HepG2 (cell line): ENCODE measurements around the gene MCC.

Experiments
- CEBPB ChIP-seq: IDR thresholded peaks from 2 replicates; pipeline ENCODE4 v1.6.1; 2011; ENCODE audit warnings: low read depth, low read length, improper control_type of control experiment, borderline replicate concordance
- CTCF ChIP-seq: sonication (generic); formaldehyde crosslinking; IDR thresholded peaks from 2 replicates; pipeline ENCODE4 v1.5.0; 2020; ENCODE audit warnings: mild to moderate bottlenecking, missing genetic modification reagents, moderate library complexity
- ELF1 ChIP-seq: sonication (generic); formaldehyde crosslinking; IDR thresholded peaks from 2 replicates; pipeline ENCODE4 v1.4.0; 2020; ENCODE audit warnings: missing genetic modification reagents
- KDM5B ChIP-seq: sonication (generic); formaldehyde crosslinking; IDR thresholded peaks from 2 replicates; pipeline ENCODE4 v1.4.0; 2020; ENCODE audit warnings: missing genetic modification reagents, mild to moderate bottlenecking, borderline replicate concordance
- STAT6 ChIP-seq: sonication (generic); formaldehyde crosslinking; IDR thresholded peaks from 2 replicates; pipeline ENCODE4 v1.4.0; 2020; ENCODE audit warnings: missing genetic modification reagents, mild to moderate bottlenecking, borderline replicate concordance
- ZMYM2 ChIP-seq: sonication (generic); formaldehyde crosslinking; IDR thresholded peaks from 2 replicates; pipeline ENCODE4 v1.8.0; 2022; ENCODE audit warnings: mild to moderate bottlenecking, missing genetic modification reagents
- ZNF251 ChIP-seq: sonication (generic); formaldehyde crosslinking; IDR thresholded peaks from 2 replicates; pipeline ENCODE4 v1.9.0; 2021; ENCODE audit warnings: mild to moderate bottlenecking, missing genetic modification reagents
- ZNF570 ChIP-seq: sonication (generic); formaldehyde crosslinking; IDR thresholded peaks from 2 replicates; pipeline ENCODE4 v1.4.0; 2020; ENCODE audit warnings: mild to moderate bottlenecking, missing genetic modification reagents, borderline replicate concordance

- TF ChIP-seq ELF1 (CRISPR knock-in tag) (no peak), KDM5B (CRISPR knock-in tag) (no peak), ZNF570 (no peak), ZMYM2 (no peak), CTCF (CRISPR knock-in tag) (no peak), CEBPB (no peak), STAT6 (CRISPR knock-in tag) (no peak), ZNF251 (CRISPR knock-in tag) (no peak)
These were observed 387.3 kb downstream of the MCC start for GRCh38 chr5:113100981-113101380.
